ENCODE data around the gene KCNH6. TPM values are rescaled to one million over a fixed set of nuclear protein-coding genes. Genes with fewer than 3 reads are reported as not detected.

KCNH6 gene
- total RNA-seq, 1 donor from 2014 or later = not detected

GRCh38 chr17:63512388-63512787 lies 10.8 kb upstream of the KCNH6 start:
- Mint-ChIP-seq H3K27ac (ENCODE audit: unreplicated experiment) (no peak overlapping the region), H3K4me1 (ENCODE audit: unreplicated experiment) (no peaks in the 10 kb centered on the region), H3K36me3 (ENCODE audit: unreplicated experiment) (no peaks in the 10 kb centered on the region), H3K9me3 (ENCODE audit: unreplicated experiment) (no peaks in the 10 kb centered on the region), H3K4me3 (ENCODE audit: unreplicated experiment) (no peak overlapping the region), H3K27me3 (ENCODE audit: unreplicated experiment) (peaks cover 33% of the 10 kb centered on the region)
- TF ChIP-seq CTCF (IDR thresholded peaks at IDR 0.05) = no peak
- no peak for DNase-seq (ENCODE audit: extremely low spot score, unreplicated experiment)

- no peaks in the 10 kb centered on the region for H3K4me1 Mint-ChIP-seq (ENCODE audit: unreplicated experiment)
- no peak overlapping the region for H3K27ac Mint-ChIP-seq (ENCODE audit: unreplicated experiment)
- TF ChIP-seq CTCF (IDR thresholded peaks at IDR 0.05) = no peak
- no peak for DNase-seq (ENCODE audit: extremely low spot score, unreplicated experiment)
- peaks cover 35% of the 10 kb centered on the region for H3K27me3 Mint-ChIP-seq (ENCODE audit: unreplicated experiment)
- H3K9me3 Mint-ChIP-seq (ENCODE audit: unreplicated experiment) = no peaks in the 10 kb centered on the region
- no peak overlapping the region for H3K4me3 Mint-ChIP-seq (ENCODE audit: unreplicated experiment)
- H3K36me3 Mint-ChIP-seq (ENCODE audit: unreplicated experiment) = no peaks in the 10 kb centered on the region
These were observed 10.1 kb upstream of the KCNH6 start for GRCh38 chr17:63512896-63513644.

- no peaks in the 10 kb centered on the region for H3K36me3 Mint-ChIP-seq (ENCODE audit: unreplicated experiment)
- peaks cover 31% of the 10 kb centered on the region for H3K27me3 Mint-ChIP-seq (ENCODE audit: unreplicated experiment)
- DNase-seq (ENCODE audit: extremely low spot score, unreplicated experiment) = no peak
- no peaks in the 10 kb centered on the region for H3K4me1 Mint-ChIP-seq (ENCODE audit: unreplicated experiment)
- H3K27ac Mint-ChIP-seq (ENCODE audit: unreplicated experiment) = no peak overlapping the region
- no peaks in the 10 kb centered on the region for H3K9me3 Mint-ChIP-seq (ENCODE audit: unreplicated experiment)
- TF ChIP-seq CTCF (IDR thresholded peaks at IDR 0.05) = no peak
- no peak overlapping the region for H3K4me3 Mint-ChIP-seq (ENCODE audit: unreplicated experiment)
These were observed 8.7 kb upstream of the KCNH6 start for GRCh38 chr17:63514477-63514876.

- no peak for DNase-seq (ENCODE audit: extremely low spot score, unreplicated experiment)
- no peak for TF ChIP-seq CTCF (IDR thresholded peaks at IDR 0.05)
- no peaks in the 10 kb centered on the region for H3K4me1 Mint-ChIP-seq (ENCODE audit: unreplicated experiment)
- peaks cover 29% of the 10 kb centered on the region for H3K27me3 Mint-ChIP-seq (ENCODE audit: unreplicated experiment)
- H3K4me3 Mint-ChIP-seq (ENCODE audit: unreplicated experiment) = no peak overlapping the region
- H3K9me3 Mint-ChIP-seq (ENCODE audit: unreplicated experiment) = no peaks in the 10 kb centered on the region
- no peak overlapping the region for H3K27ac Mint-ChIP-seq (ENCODE audit: unreplicated experiment)
- H3K36me3 Mint-ChIP-seq (ENCODE audit: unreplicated experiment) = no peaks in the 10 kb centered on the region
These were observed 8.2 kb upstream of the KCNH6 start for GRCh38 chr17:63514974-63515373.

GRCh38 chr17:63515426-63515825 lies 7.7 kb upstream of the KCNH6 start:
- no peak overlapping the region for H3K4me3 Mint-ChIP-seq (ENCODE audit: unreplicated experiment)
- H3K27ac Mint-ChIP-seq (ENCODE audit: unreplicated experiment) = no peak overlapping the region
- DNase-seq (ENCODE audit: extremely low spot score, unreplicated experiment) = no peak
- TF ChIP-seq CTCF (IDR thresholded peaks at IDR 0.05) = no peak
- H3K9me3 Mint-ChIP-seq (ENCODE audit: unreplicated experiment) = no peaks in the 10 kb centered on the region
- H3K36me3 Mint-ChIP-seq (ENCODE audit: unreplicated experiment) = no peaks in the 10 kb centered on the region
- H3K4me1 Mint-ChIP-seq (ENCODE audit: unreplicated experiment) = no peaks in the 10 kb centered on the region
- peaks cover 25% of the 10 kb centered on the region for H3K27me3 Mint-ChIP-seq (ENCODE audit: unreplicated experiment)

All from osteocyte (in vitro differentiated cells).